ENCODE results near the gene SHC1. TPM values are rescaled to one million over a fixed set of nuclear protein-coding genes. Genes with fewer than 3 reads are reported as not detected.

Gene SHC1, protein sequence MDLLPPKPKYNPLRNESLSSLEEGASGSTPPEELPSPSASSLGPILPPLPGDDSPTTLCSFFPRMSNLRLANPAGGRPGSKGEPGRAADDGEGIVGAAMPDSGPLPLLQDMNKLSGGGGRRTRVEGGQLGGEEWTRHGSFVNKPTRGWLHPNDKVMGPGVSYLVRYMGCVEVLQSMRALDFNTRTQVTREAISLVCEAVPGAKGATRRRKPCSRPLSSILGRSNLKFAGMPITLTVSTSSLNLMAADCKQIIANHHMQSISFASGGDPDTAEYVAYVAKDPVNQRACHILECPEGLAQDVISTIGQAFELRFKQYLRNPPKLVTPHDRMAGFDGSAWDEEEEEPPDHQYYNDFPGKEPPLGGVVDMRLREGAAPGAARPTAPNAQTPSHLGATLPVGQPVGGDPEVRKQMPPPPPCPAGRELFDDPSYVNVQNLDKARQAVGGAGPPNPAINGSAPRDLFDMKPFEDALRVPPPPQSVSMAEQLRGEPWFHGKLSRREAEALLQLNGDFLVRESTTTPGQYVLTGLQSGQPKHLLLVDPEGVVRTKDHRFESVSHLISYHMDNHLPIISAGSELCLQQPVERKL
- total RNA-seq (2022; extraction: Qiagen RNA extraction; ENCODE audit: low read depth) = 199 to 255 TPM (median 244 TPM) in 5 replicates

DNA sequence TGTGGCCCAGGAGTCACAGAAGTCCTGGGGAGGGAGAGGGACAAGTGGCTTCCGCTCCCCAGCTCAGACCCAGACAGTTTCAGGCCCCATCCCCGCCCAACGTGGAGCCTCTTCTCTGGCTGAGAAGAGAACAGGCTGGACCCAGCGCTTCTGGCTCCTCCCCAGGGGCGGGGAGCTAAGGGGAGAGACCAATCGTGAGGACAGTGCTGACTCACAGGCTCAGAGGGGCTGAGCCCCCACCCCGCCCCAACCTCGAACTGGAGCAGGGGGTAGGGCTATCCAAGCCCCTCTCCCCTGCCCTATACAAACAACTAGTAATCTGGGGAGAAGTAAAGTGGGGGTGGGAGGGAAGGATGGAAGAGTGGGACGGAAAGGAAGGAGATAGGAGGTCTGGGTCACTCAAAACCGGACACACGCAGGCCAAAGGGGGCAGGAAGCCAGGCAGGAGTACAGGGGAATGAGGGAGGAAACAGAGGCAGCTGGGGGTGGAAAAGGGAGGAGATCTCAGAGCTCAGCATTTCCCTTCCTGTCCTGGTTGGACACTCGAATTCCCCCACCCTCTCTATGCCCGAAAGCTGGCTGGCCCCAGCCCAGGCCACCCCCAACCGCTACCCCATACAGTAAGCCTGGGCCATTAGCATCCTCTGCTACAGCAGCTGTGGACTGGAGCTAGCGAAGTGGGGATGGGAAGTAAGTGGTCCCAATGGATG lies at the start of gene SHC1:
TSS of gene SHC1 (minus strand) at position 117 of the 710 bp plus-strand sequence. CDS start 221 bp downstream, outside the sequence.

DNA sequence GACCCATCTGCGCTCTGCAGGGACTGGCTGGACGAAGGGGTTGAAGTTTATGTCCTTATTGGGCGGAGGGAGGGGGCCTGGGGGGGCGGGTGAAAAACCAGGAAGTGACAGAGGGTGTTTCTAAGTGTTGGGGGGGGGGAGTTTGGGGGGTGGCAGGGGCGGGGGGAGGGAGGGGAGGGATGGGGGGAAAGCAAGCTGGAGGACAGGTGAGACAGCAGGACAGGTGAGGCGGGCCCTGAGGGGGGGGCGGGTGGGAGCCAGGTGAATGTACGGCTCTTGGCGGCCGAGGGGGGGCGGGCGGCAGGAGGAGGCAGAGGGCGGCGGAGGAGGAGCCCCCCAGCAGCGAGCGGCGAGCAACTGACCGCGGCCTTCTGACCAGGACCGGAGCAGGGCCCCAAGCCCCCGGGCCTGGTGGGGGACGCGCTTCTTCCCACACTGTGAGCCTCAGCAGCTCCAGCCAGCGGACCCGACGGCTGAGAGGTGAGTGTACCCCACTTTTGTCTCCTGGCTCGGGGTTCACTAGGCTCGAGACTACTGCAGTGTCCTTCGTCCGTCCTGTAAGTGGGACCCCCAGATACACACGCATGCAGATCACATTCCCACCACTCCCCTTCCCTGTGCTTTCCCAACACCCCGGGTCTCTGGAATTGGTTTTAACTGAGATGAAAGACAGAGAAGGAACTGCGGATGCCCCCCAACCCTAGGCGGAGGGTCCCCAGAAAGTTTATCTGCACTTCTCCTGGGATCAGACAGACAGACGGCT lies 32.1 kb upstream of the SHC1 start, which contains the start of gene ZBTB7B:
TSS of gene ZBTB7B (plus strand) at position 339 of the 763 bp plus-strand sequence. CDS start 11,859 bp downstream, outside the sequence.

DNA sequence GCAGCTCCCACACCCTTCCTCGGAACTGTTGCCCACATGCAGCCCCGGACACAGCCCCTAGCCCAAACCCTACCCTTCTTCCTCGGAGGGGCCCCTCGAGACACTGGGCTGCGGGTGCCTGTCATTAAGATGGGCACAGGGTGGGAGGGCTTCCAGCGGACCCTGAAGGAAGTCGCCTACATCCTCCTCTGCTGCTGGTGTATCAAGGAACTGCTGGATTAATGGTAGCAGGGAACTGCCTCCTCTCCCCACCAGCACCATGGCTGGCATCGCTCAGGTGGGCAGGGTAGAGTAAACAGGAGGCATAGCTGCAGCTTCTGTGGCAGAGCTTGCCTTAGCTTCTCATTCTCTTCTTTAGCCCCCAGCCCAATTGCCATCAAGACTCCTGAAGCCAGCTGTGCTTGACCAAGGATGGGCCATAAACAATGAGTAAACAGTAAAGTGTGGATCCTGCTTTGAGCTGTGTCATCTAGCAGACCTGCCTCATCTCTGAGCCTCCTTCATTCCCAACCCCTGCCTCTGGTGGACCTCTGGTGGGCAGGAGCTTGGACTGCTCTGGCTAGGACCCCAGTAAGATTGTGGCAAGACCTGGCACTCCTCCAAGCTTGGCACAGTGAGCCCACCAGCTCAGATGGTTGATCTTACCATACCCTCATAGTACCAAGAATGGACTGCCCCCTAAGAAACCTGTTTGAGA lies 23.2 kb upstream of the SHC1 start, which contains the start of gene LENEP:
TSS of gene LENEP (plus strand) at position 15 of the 697 bp plus-strand sequence. CDS start at position 37, 22 bp downstream.

DNA sequence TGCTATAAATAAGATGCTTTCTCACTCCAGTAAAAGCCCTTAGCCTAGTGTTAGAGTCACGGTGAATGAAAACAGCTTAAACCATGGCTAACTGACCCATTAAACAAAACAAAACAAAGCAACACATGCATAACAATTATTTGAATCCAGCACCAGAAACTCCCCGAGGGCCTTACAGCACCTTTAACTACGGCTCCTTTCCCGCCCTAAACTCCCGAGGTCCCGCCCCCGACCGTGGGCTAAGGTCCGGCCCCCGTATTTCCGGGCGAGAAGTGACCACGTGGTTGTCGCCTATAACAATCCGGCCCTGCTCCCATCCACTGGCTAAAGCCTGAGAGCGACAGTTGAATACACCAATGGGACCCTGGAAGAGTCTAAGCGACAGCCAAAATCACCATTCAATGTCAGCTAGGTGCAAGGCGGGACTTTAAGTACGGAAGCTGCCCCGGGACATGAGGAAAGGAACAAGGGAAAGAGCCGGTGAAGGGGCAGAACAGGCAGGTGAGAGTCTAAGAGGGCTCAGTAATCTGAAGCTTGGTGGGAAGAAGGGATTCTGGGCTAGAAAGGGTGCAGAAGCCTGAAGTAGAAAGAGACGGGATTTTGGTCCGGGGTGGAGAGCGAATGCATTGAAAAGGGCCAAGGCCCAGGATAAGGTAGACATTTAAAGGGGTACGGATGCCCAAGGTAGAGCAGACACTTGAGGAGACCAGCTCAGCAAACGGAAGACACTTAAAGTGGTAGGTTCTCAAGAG lies 12.5 kb upstream of the SHC1 start, which contains the start of gene FLAD1:
TSS of gene FLAD1 (plus strand) at position 448 of the 752 bp plus-strand sequence. CDS start 351 bp downstream, outside the sequence.

DNA sequence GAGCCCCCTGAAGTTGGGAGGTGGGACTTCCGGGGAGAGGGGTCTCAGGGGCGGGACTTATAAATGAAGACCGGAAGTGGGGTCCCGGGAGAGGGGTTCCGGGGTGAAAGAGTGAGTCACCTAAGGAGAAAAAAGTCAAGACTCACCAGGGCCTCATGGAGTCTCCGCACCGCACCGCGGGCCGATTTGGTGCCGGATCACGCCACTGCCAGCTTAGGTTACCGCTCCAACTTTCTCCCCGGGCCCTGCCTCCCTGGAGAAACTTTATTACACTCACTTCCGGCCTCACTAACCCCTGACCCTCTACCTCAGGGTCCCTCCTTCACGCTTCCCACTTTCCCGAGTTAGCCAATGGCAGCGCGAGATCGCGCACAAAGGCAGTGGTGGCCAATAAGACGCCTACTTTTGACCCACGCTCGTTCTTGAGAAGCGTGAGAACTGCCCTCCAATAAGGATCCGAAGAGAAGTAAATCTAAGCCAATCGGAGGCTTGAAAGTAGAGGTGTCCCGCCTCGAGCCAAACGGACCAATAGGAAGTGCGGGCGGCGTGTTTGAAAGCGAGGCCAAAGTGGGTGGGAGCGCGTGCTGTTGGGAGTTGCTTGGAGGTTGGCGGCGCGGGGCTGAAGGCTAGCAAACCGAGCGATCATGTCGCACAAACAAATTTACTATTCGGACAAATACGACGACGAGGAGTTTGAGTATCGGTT lies 3.7 kb upstream of the SHC1 start, which contains the start of gene CKS1B:
TSS of gene CKS1B (plus strand) at position 580 of the 706 bp plus-strand sequence. CDS start at position 645, 65 bp downstream.

DNA sequence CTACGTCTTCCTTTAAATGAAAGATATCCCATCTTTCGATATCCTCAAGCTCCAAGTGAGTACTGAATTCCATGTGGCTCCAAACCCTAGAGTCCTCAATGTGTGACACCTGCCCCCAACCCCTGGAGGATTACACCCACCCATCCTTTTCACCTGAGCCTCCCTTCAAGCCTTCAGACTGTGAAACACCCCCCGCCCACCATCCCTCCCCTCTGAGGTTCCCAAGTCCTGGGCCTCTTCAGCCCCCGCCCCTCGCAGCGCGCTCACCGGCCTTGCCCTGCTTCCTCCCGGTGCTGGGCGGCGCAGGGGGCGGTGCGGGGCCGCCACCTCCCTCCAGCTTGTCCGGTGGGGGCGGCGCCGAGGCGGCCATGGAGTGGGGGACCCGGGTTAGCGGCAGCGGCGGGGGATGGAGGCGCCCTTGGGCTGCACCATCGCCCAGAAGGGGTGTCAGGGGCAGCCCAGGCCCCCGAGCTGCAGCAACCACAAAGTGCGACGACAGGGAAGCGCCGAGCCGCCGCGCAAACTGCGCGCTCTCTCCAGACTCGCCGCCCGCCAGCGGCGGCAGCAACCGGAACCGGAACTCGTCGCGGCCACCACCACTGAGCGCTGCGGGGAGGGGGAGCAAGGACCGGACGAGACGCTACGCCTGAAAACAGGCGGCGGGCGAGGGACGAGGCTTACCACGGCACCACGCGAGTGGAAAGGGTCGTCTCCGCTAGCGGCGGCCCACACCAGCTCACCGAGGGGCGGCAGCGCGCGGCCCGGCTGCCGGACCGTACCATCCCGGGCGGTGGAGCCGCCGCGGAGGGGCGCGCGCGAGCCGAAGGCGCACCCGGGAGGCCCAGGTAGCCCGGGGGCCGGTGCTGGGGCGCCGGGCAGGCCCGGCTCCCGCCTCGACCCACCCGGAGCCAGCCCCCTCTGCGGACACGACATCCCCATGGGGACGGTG lies 9.1 kb downstream of the SHC1 start, which contains the start of gene PYGO2:
TSS of gene PYGO2 (minus strand) at position 576 of the 949 bp plus-strand sequence. CDS start at position 370, 206 bp downstream.

DNA sequence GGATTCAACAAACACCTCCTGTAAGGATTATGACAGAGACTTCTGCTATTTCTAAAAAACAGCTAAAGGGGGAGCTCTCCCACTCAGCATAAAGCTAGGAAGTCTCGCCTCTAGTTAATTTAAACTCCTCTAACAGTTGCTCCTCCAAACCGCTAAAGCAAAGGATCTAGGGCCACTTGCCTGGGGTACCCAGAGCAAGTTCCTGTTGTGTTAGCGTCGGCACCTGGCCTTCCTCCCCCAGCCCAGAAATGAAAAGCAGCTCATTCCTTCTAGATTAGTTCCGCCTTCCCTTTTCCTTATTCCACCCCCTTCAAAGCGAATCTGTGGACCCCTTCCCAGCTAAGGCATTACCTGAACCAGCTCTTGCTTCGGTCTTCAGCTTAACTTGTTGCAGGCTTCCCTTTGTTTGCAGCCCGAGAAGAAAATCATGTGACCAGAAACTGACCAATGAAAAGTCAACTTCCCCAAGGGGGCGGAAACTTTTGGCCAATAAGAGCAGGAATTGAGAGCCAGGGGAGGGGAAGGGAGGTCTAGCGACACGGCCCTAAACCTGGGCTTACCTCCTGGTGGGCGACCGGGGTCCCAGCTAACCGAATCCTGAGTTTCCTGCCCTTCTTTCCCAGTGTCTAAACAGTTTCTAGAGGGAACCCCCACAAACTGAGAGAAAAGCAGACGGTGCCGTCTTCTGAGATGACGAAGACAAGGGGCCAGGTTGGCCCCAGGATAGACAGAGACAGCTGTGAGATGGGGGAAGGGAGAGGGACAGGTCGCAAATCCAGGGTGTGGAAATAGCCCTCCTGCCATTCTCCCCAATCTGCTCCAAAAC lies 14.6 kb downstream of the SHC1 start, which contains the start of gene PBXIP1:
TSS of gene PBXIP1 (minus strand) at position 382 of the 826 bp plus-strand sequence. CDS start 2,378 bp downstream, outside the sequence.

DNA sequence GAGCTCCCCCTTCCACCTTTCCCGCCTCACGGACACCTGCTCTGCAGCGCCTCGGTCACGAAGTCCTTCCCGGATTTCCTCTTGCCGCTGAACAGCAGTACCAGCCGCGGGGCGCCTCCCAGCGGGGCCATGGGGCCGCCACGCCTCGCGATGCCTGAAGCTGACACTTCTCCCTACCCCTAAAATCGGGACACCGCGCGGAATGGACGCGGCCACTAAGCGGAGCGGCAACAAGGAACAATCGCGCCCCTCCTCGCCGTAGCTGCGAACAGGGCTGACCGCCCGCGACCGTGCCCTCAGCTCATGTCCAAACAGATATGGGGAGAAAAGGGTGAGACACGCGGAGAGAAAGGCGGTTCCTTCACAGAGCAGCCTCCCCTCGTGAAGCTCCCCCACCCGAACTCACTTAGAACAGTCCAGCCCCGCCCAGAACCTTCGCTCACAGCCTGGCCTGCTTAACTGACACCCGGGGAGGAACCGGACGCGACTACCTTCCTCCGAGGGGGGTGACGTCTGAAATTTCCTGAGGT lies 33.9 kb downstream of the SHC1 start, which contains the start of gene PMVK:
TSS of gene PMVK (minus strand) at position 165 of the 530 bp plus-strand sequence. CDS start at position 131, 34 bp downstream.

Other genes with a start within 250 kb of the SHC1 start
- 0.02 to 0.19 TPM (median 0.07 TPM) in 4 of 5 replicates, not detected in the other for gene KCNN3, start 100.5 kb downstream of the SHC1 start, total RNA-seq (2022; extraction: Qiagen RNA extraction; ENCODE audit: low read depth)
- gene PMVK, start 34.0 kb downstream of the SHC1 start, total RNA-seq (2022; extraction: Qiagen RNA extraction; ENCODE audit: low read depth) = 38.8 to 45.1 TPM (median 42.1 TPM) in 5 replicates
- 13.0 to 14.6 TPM (median 13.5 TPM) in 5 replicates for gene PBXIP1, start 14.6 kb downstream of the SHC1 start, total RNA-seq (2022; extraction: Qiagen RNA extraction; ENCODE audit: low read depth)
- gene PYGO2, start 9.0 kb downstream of the SHC1 start, total RNA-seq (2022; extraction: Qiagen RNA extraction; ENCODE audit: low read depth) = 19.4 to 22.3 TPM (median 21.6 TPM) in 5 replicates
- gene CKS1B, start 3.9 kb upstream of the SHC1 start, total RNA-seq (2022; extraction: Qiagen RNA extraction; ENCODE audit: low read depth) = 304 to 367 TPM (median 343 TPM) in 5 replicates
- 39.8 to 46.3 TPM (median 44.9 TPM) in 5 replicates for gene FLAD1, start 12.6 kb upstream of the SHC1 start, total RNA-seq (2022; extraction: Qiagen RNA extraction; ENCODE audit: low read depth)
- 0.23 TPM in 1 of 5 replicates, not detected in the others for gene LENEP, start 22.8 kb upstream of the SHC1 start, total RNA-seq (2022; extraction: Qiagen RNA extraction; ENCODE audit: low read depth)
- 34.1 to 46.4 TPM (median 45.7 TPM) in 5 replicates for gene ZBTB7B, start 32.1 kb upstream of the SHC1 start, total RNA-seq (2022; extraction: Qiagen RNA extraction; ENCODE audit: low read depth)
- 0.17 to 0.80 TPM (median 0.29 TPM) in 5 replicates for gene DCST2, start 63.0 kb upstream of the SHC1 start, total RNA-seq (2022; extraction: Qiagen RNA extraction; ENCODE audit: low read depth)
- gene DCST1, start 63.1 kb upstream of the SHC1 start, total RNA-seq (2022; extraction: Qiagen RNA extraction; ENCODE audit: low read depth) = not detected in 5 replicates
- 72.3 to 103 TPM (median 97.2 TPM) in 5 replicates for gene ADAM15, start 80.6 kb upstream of the SHC1 start, total RNA-seq (2022; extraction: Qiagen RNA extraction; ENCODE audit: low read depth)
- gene EFNA4, start 93.0 kb upstream of the SHC1 start, total RNA-seq (2022; extraction: Qiagen RNA extraction; ENCODE audit: low read depth) = 12.2 to 13.0 TPM (median 12.4 TPM) in 5 replicates
- 6.9 to 11.0 TPM (median 10.3 TPM) in 5 replicates for gene EFNA3, start 108.1 kb upstream of the SHC1 start, total RNA-seq (2022; extraction: Qiagen RNA extraction; ENCODE audit: low read depth)
- gene EFNA1, start 157.1 kb upstream of the SHC1 start, total RNA-seq (2022; extraction: Qiagen RNA extraction; ENCODE audit: low read depth) = 23.0 to 32.0 TPM (median 28.5 TPM) in 5 replicates
- 30.2 to 37.7 TPM (median 35.4 TPM) in 5 replicates for gene SLC50A1, start 165.1 kb upstream of the SHC1 start, total RNA-seq (2022; extraction: Qiagen RNA extraction; ENCODE audit: low read depth)
- gene DPM3, start 169.8 kb upstream of the SHC1 start, total RNA-seq (2022; extraction: Qiagen RNA extraction; ENCODE audit: low read depth) = 69.8 to 112 TPM (median 98.4 TPM) in 5 replicates
- 222 to 262 TPM (median 235 TPM) in 5 replicates for gene KRTCAP2, start 202.6 kb upstream of the SHC1 start, total RNA-seq (2022; extraction: Qiagen RNA extraction; ENCODE audit: low read depth)
- 1.8 to 2.9 TPM (median 2.6 TPM) in 5 replicates for gene TRIM46, start 203.1 kb upstream of the SHC1 start, total RNA-seq (2022; extraction: Qiagen RNA extraction; ENCODE audit: low read depth)
- 6.0 to 10.7 TPM (median 8.4 TPM) in 5 replicates for gene THBS3, start 237.2 kb upstream of the SHC1 start, total RNA-seq (2022; extraction: Qiagen RNA extraction; ENCODE audit: low read depth)
- gene MTX1, start 237.9 kb upstream of the SHC1 start, total RNA-seq (2022; extraction: Qiagen RNA extraction; ENCODE audit: low read depth) = 65.8 to 81.8 TPM (median 76.1 TPM) in 5 replicates